Measurements from ENCODE around the gene UBE2E2. TPM values are rescaled to one million over a fixed set of nuclear protein-coding genes. Genes with fewer than 3 reads are reported as not detected.

Gene UBE2E2
- total RNA-seq, 1 experiment from 2014 or later = 54.9 TPM

- TF ChIP-seq ZNF532 (CRISPR knock-in tag; IDR thresholded peaks at IDR 0.05; ENCODE audit: borderline replicate concordance) (no peak), KAT7 (CRISPR knock-in tag; IDR thresholded peaks at IDR 0.05; ENCODE audit: borderline replicate concordance) (no peak), TEAD4 (CRISPR knock-in tag; IDR thresholded peaks at IDR 0.05) (no peak), NFE2L1 (CRISPR knock-in tag; IDR thresholded peaks at IDR 0.05) (no peak), CREB1 (CRISPR knock-in tag; IDR thresholded peaks at IDR 0.05) (no peak), CBFB (CRISPR knock-in tag; IDR thresholded peaks at IDR 0.05; ENCODE audit: low read depth) (no peak)
- TF ChIP-seq, protein P1, sequence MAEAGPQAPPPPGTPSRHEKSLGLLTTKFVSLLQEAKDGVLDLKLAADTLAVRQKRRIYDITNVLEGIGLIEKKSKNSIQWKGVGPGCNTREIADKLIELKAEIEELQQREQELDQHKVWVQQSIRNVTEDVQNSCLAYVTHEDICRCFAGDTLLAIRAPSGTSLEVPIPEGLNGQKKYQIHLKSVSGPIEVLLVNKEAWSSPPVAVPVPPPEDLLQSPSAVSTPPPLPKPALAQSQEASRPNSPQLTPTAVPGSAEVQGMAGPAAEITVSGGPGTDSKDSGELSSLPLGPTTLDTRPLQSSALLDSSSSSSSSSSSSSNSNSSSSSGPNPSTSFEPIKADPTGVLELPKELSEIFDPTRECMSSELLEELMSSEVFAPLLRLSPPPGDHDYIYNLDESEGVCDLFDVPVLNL (CRISPR knock-in tag; IDR thresholded peaks at IDR 0.05; ENCODE audit: borderline replicate concordance, low read depth) = no peak
Observed at GRCh38 chr3:23236890-23237289, 33.8 kb downstream of the UBE2E2 start (continued).

DNA sequence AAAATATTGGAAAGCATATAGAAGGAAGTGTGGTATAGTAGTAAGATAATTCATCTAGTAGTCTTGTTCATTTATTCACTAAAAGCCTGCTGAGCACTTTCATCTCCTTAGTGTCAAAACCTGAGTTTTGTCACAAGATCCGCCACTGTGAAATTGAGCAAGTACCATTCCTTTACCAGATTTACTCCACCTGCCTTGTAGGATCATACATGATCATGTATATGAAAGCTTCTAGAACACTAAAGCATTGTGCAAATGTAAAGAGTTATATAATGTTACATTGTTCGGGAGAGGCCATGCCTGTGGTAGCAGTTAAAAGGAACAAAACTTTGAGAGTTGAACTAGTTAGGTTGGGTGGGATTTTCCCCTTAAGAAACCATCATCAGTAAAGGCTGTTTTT, 35.0 kb downstream of the UBE2E2 start:
- no peaks in the 10 kb centered on the region for H3K36me3 Mint-ChIP-seq
- H3K9me3 Mint-ChIP-seq = no peaks in the 10 kb centered on the region
- peaks cover 45% of the 10 kb centered on the region for H3K4me1 Mint-ChIP-seq
- no peaks in the 10 kb centered on the region for H3K27me3 Mint-ChIP-seq (ENCODE audit: low read depth)
- POLR2A ChIA-PET = no interaction called here
- no peak overlapping the region; the same call in 1 of the 2 replicates for H3K27ac Mint-ChIP-seq
- DNase-seq (ENCODE audit: low spot score) (no peak), ATAC-seq (no peak)
- H3K4me3 Mint-ChIP-seq = no peak overlapping the region
- CTCF ChIA-PET = no interaction called here
- TF ChIP-seq FOXP1 (CRISPR knock-in tag; IDR thresholded peaks at IDR 0.05; ENCODE audit: borderline replicate concordance) (no peak), ERG (CRISPR knock-in tag; IDR thresholded peaks at IDR 0.05) (no peak), NFE2L1 (CRISPR knock-in tag; IDR thresholded peaks at IDR 0.05) (no peak), TP53 (CRISPR knock-in tag; IDR thresholded peaks at IDR 0.05) (no peak), TCF7 (CRISPR knock-in tag; IDR thresholded peaks at IDR 0.05; ENCODE audit: low read depth) (no peak), KAT7 (CRISPR knock-in tag; IDR thresholded peaks at IDR 0.05; ENCODE audit: borderline replicate concordance) (no peak), ARID4B (CRISPR knock-in tag; IDR thresholded peaks at IDR 0.05; ENCODE audit: borderline replicate concordance) (no peak), ZBTB21 (CRISPR knock-in tag; IDR thresholded peaks at IDR 0.05; ENCODE audit: borderline replicate concordance) (no peak), USF1 (CRISPR knock-in tag; IDR thresholded peaks at IDR 0.05) (no peak), HMGA2 (CRISPR knock-in tag; IDR thresholded peaks at IDR 0.05) (no peak), NR3C1 (CRISPR knock-in tag; conservative IDR thresholded peaks at IDR 0.05; ENCODE audit: low read depth) (no peak), MYBL2 (CRISPR knock-in tag; IDR thresholded peaks at IDR 0.05) (no peak), EMX1 (CRISPR knock-in tag; IDR thresholded peaks at IDR 0.05) (no peak)
- TF ChIP-seq, protein P2, sequence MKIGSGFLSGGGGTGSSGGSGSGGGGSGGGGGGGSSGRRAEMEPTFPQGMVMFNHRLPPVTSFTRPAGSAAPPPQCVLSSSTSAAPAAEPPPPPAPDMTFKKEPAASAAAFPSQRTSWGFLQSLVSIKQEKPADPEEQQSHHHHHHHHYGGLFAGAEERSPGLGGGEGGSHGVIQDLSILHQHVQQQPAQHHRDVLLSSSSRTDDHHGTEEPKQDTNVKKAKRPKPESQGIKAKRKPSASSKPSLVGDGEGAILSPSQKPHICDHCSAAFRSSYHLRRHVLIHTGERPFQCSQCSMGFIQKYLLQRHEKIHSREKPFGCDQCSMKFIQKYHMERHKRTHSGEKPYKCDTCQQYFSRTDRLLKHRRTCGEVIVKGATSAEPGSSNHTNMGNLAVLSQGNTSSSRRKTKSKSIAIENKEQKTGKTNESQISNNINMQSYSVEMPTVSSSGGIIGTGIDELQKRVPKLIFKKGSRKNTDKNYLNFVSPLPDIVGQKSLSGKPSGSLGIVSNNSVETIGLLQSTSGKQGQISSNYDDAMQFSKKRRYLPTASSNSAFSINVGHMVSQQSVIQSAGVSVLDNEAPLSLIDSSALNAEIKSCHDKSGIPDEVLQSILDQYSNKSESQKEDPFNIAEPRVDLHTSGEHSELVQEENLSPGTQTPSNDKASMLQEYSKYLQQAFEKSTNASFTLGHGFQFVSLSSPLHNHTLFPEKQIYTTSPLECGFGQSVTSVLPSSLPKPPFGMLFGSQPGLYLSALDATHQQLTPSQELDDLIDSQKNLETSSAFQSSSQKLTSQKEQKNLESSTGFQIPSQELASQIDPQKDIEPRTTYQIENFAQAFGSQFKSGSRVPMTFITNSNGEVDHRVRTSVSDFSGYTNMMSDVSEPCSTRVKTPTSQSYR (CRISPR knock-in tag; IDR thresholded peaks at IDR 0.05) = no peak

All from WTC11 (cell line).